Measurements from ENCODE around the gene CCER1. TPM values are rescaled to one million over a fixed set of nuclear protein-coding genes. Genes with fewer than 3 reads are reported as not detected.

Gene CCER1, protein sequence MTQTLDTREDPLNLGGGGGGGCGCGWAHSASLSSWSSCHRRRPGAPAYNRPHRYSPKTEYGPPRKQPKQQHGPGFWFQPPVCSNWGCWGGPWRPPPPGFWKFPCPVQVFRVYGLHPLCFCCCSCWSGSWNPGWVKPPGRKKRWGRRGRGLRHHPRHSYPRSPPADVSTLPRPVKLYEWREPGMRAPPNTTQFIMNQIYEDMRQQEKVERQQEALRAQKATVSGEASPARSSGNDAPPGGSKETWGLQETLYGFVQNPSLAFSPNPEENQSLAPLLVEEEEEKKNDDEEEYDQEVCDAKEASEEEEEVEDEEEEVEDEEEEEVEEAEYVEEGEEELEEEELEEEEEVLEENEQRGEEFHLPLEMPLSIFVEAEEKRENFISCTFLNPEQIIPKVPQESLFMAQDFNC
- total RNA-seq (not detected), polyA plus RNA-seq (not detected)
- long read RNA-seq, donor 1 = 0 reads
- long read RNA-seq, donor 2 = 0 reads
- long read RNA-seq, donor 3 = 0 reads

DNA sequence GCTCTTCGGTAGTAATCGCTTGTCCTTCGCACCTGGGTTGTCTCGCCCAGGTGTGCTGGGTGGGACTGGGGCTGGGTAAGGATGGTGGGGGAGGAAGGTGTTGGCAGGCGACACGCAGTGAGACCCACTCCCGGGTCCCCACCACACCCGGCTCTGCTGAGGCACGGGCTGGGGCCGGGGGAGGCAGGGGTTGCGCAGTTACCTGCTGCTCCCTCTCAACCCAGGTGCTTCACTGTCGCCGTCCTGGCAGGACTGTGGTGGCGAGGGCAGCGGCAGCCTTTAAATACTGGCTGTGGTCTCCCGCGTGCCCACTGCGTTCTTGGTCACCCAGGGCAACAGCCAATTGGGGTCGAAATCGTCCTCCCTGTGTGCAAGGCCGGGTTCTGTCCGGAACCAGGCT, at the start of gene CCER1:
CCER1 (minus strand) TSS at position 256 of the 400 bp plus-strand sequence. CDS start 434 bp downstream, outside the sequence.
- Histone ChIP-seq H3K9me3 (no peaks in the 10 kb centered on the region), H3K4me1 (peaks cover 0 to 5% (median 0%) of the 10 kb centered on the region in 12 donors), H3K27ac (no peak within 1 kb of the TSS), H3K27me3 (no peaks in the 10 kb centered on the region), H3K4me3 (no peak within 1 kb of the TSS), H3K36me3 (no peaks in the 10 kb centered on the region)
- TF ChIP-seq, protein P1, sequence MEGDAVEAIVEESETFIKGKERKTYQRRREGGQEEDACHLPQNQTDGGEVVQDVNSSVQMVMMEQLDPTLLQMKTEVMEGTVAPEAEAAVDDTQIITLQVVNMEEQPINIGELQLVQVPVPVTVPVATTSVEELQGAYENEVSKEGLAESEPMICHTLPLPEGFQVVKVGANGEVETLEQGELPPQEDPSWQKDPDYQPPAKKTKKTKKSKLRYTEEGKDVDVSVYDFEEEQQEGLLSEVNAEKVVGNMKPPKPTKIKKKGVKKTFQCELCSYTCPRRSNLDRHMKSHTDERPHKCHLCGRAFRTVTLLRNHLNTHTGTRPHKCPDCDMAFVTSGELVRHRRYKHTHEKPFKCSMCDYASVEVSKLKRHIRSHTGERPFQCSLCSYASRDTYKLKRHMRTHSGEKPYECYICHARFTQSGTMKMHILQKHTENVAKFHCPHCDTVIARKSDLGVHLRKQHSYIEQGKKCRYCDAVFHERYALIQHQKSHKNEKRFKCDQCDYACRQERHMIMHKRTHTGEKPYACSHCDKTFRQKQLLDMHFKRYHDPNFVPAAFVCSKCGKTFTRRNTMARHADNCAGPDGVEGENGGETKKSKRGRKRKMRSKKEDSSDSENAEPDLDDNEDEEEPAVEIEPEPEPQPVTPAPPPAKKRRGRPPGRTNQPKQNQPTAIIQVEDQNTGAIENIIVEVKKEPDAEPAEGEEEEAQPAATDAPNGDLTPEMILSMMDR (IDR thresholded peaks at IDR 0.05) = no peak
- no peak for TF ChIP-seq POLR2A (IDR thresholded peaks at IDR 0.05)
- ATAC-seq (peak in 1 of 4 donors; percentile 44), DNase-seq (peak in 1 of 5 donors; percentile 18)
- 97 to 99% (median 98%) methylated on average over 18 to 22 of the region's 22 CpGs for WGBS, 4 donors
- intact Hi-C loops (cut with DNase I) = loop anchor here in 2 of 10 donors (5.0 to 10.0 kb wide), 2 partner anchors 1410 to 1413 kb away; no protein-coding TSS in a partner anchor

DNA sequence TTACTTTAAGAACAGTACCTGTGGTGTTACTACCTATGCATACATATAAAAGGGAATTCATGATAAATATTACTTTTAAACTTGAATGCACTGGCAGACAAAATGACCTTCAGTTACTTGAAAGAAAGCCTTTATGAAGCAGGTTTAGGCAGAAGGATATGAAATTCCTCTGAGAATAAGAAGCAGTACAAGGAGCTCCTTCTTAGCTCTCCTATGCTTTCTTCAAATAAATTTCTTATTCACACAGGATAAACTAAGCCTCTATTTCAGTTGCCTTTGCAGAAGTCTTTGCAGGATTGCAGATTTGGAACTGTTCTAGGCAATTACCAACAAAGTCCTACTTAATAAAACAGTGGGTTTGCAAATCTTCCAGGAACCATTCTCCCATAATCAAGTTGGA, 48.8 kb upstream of the CCER1 start:
- Histone ChIP-seq H3K9me3 (no peaks in the 10 kb centered on the region), H3K27me3 (no peaks in the 10 kb centered on the region), H3K27ac (no peak overlapping the region), H3K36me3 (no peaks in the 10 kb centered on the region), H3K4me3 (no peak overlapping the region), H3K4me1 (no peaks in the 10 kb centered on the region)
- TF ChIP-seq, protein P1 (IDR thresholded peaks at IDR 0.05) = no peak
- TF ChIP-seq POLR2A (IDR thresholded peaks at IDR 0.05) = no peak
- ATAC-seq (no peak), DNase-seq (no peak)
- intact Hi-C loops (cut with DNase I) = no loop called here

DNA sequence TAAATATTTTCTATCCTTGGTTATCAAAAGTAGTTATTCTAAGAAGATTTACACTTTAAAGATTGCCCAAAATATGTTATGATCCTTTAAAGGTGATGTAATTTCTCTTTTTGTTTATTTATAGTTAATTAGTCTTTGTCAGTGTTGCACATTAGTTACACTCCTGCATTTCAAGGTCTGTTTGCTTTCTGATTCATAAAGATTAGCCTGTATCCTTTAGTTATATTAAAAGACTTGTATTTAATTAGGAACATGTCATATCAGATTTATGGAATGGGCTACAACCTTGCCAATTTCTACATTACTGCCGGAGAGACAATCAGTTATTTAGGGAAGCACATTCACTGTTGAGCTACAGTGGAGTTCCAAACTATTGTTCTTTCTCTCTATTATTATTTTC, 46.3 kb upstream of the CCER1 start:
- TF ChIP-seq, protein P1 (IDR thresholded peaks at IDR 0.05) = no peak
- TF ChIP-seq POLR2A (IDR thresholded peaks at IDR 0.05) = no peak
- intact Hi-C loops (cut with DNase I) = no loop called here
- Histone ChIP-seq H3K27ac (no peak overlapping the region), H3K4me3 (no peak overlapping the region), H3K27me3 (no peaks in the 10 kb centered on the region), H3K4me1 (no peaks in the 10 kb centered on the region), H3K9me3 (no peaks in the 10 kb centered on the region), H3K36me3 (no peaks in the 10 kb centered on the region)
- 61 to 70% (median 64%) methylated on average over 1 of the region's 1 CpG for WGBS, 4 donors
- ATAC-seq (no peak), DNase-seq (no peak)

DNA sequence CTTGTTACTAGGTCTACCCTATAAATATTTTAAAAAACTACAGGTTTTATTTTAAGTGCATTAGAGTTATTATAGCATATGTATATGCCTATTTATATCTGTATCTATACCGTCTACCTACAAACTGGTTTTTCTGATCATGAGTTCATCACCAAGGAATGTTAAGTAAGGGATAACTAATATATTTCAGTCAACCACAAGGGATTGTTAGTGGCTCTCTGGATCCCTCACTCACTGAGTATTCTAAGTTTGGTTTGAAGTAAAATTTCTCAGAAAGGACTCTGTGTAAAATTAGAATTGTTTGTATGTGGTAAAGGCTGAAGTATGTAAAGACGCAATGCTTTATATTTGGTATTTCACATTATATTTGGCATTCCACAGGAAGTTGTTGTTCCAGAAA, 45.0 kb upstream of the CCER1 start:
- Histone ChIP-seq H3K27me3 (no peaks in the 10 kb centered on the region), H3K36me3 (no peaks in the 10 kb centered on the region), H3K4me3 (no peak overlapping the region), H3K4me1 (peaks cover 0 to 4% (median 0%) of the 10 kb centered on the region in 12 donors), H3K9me3 (no peaks in the 10 kb centered on the region), H3K27ac (no peak overlapping the region)
- intact Hi-C loops (cut with DNase I) = loop anchor here in 1 of 10 donors (10.0 kb wide), 1 partner anchor 95 kb away; no protein-coding TSS in a partner anchor
- no peak for ATAC-seq
- WGBS, 4 donors = 66 to 81% (median 71%) methylated on average over 2 of the region's 2 CpGs
- TF ChIP-seq POLR2A (IDR thresholded peaks at IDR 0.05) = no peak
- TF ChIP-seq, protein P1 (IDR thresholded peaks at IDR 0.05) = no peak
- DNase-seq = no peak

Measured in heart left ventricle (tissue), 16 donors.